NCI-H2196 treated with DMSO at 0.1 percent for 48 hours (cell line): Measurements from ENCODE around the gene SCD5.

Experiments used
- DNase-seq: peaks from one replicate; lab custom pipeline; 2025; ENCODE audit not compliant: unreplicated experiment; lab: John Stamatoyannopoulos, UW

Gene SCD5

DNA sequence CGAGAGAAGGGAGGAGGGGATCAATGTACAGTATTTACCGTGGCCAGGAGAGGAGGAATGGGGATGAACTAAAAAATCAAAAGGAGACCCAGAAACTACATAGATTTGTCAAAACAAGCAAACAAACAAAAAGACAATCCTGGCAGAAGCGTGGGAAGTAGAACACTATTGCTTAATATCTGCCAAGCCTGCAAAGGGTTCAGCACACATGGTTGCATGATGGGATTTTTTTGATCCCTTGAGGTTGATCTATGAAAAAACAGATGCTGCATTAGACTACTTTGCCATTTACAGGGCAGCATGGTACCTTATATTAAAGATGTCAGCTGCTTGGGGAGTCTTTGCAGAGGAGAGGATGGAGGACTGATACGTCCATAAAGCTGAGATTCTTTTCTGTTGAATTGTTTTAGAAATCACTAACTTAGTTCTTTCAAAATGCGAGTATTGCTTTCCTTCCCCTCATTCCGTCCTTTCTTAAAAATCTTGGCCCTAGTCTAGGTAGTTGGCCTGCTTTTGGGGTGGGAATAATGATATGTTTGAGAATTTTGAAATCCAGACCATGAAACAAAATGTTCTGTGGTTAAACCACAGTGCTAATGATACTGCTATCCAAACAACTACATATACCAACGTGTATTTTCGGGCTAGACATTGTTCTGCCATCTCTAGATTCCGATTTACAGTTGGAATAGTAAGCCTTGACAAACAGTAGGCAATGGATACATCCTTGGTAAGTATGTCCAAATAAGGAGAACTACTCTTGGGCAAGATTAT, 197.2 kb downstream of the SCD5 start:
- DNase-seq = no peak

DNA sequence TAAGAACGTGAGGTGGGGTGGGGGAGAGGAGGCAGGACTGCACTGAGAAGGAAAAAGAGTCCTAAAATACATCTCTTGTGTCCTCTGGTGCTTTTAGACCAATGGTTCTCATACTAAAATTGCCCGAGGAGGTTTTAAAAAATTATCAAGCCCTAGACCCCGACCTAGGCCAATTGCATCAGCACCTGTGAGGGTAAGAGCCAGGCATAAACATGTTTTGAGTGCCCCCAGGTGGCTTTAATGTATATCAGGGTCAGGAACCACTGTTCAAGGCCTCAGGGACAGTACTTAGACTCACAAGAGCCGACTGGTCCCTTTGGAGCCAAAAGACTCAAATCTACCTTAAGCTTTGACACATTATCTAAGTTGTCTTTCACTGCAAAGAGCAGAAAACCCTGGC, 199.3 kb downstream of the SCD5 start:
- no peak for DNase-seq

DNA sequence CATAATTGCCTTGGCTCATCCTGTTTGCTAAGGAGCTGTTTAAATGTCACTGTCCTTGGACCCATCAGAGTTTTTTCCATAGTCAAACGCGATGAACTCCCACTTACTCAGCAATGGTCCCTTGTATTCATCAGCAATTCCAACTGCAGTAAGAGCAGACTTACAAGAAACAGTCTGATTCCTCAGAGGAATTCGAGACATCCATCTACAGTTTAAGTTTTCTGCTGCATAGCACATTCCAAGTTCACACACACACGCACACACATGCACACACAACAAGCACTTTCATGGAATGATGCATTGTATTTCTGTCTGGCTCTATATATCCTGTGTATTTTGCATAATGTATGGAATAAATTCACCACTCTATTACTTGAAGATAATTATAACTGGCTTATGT, 204.1 kb downstream of the SCD5 start:
- DNase-seq = no peak

DNA sequence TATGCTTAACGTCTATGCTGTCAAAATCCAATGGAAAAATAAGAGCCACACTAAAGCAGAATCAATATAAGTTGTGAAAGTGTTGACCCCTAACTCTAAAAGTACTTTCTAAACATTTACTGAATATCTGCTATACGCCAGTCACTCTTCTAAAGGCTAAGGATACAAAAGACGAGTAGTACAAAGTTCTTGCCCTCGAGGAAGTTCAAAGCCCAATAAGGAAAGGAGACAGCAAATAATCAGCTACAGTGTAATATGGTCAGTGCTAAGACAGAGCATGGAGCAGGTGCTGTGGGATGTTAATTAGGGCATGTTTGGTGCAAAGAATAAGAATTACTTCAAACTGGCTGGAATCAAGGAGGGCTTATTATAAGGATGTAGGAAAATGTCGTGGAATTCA, 205.2 kb downstream of the SCD5 start:
- DNase-seq = no peak

DNA sequence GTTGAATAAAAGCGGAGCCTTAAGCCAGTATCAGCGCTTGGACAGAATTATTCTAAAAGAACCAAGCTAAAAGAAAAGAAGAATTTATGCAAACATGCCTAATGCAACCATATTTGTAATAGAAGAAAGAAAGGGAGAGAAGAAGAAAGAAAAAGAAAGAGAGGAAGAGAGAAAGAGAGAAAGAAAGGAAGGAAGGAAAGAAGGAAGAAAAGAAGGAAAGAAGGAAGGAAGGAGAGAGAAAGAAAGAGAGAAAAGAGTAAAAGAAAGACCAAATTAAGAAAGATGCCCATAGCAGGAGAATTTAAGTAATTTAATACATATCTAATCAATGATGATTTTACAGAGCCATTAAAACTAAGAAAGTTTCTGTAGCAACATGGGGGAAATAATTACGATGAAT, 206.0 kb downstream of the SCD5 start:
- DNase-seq = no peak

DNA sequence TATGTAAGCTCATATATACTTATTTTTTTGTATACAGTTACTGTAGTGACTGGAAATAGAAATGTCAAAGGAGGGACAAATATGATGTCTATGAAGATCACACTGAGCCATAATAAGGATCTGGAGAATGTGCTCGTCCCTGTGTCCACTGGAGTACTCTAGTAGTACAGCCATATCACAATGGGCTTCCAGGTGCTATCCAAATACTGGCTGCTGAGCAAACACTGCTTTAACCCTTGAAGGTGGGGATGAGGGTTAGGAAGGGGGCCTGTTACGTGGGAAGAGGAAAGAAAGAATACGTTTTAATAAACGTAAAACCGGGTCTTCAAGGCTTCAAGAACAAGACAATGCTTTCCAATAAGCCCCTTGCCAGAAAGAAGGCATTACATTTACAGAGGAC, 207.0 kb downstream of the SCD5 start:
- no peak for DNase-seq

DNA sequence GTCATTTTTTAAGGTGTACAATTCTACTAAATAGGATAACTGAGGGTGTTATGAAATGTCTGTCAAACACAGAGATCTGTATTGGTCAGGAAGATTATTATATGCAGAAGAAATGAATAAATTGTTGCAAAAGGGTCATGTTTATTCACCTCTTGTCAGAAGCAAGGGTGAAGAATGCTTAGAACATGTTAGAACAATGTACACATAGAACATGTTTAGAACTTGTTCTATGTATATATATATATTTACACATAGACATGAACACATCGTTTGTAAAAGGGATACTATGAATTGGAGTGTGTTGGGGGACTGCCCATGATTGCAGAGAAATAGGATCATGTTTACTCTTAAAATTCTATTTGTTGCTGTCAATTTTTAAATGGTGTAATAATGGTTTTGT, 208.8 kb downstream of the SCD5 start:
- no peak for DNase-seq

DNA sequence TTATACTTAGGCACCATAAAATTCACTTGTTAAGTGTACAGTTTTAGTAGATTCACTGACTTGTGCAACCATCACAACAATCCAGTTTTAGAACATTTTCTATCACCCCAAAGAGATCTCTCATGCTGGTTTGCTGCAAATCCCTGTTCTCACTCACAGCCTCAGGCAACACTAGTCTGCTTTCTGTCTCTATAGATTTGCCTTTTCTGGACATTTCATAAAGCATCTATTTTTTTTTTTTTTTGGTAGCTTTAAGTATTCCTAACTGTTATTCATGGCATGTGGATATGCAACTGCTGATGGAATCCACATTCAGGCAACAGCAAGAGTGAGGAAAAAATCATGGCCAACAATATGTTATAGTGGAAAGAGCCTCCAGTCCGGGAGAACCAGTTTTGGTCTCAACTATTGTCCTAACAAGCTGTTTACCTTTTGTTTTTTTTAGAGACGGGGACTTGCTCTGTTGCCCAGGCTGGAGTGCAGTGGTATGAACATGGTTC, 209.8 kb downstream of the SCD5 start:
- DNase-seq = no peak

DNA sequence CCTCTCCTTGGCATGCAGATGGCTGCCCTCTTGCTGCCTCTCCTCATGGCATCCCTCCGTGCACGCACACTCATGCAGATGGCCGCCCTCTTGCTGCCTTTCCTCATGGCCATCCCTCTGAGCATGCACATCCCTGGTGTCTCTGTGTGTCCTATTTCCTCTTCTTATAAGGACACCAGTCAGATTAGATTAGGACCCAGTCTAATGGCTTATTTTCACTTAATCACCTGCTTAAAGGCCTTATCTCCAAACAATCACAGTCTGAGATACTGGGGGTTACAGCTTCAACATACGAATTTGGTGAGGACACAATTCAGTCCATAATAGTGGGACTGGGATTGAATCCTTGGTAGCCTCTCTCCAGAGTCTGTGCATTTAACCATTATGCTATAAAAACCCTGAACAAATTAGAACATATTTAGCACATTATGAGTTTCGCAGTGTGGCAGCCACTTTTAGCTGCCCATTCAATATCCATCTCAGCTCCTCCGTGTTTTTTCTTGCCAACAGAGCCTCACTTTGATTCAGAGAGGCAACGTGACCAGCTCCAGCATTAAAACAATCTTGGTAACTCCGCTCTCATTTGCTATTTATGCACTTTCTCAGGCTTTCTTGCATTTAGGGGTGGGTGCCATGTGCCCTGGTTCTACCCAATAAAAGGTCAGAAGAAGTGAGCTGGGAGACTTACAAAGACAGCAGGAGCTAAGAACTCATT, 210.6 kb downstream of the SCD5 start:
- DNase-seq = no peak

DNA sequence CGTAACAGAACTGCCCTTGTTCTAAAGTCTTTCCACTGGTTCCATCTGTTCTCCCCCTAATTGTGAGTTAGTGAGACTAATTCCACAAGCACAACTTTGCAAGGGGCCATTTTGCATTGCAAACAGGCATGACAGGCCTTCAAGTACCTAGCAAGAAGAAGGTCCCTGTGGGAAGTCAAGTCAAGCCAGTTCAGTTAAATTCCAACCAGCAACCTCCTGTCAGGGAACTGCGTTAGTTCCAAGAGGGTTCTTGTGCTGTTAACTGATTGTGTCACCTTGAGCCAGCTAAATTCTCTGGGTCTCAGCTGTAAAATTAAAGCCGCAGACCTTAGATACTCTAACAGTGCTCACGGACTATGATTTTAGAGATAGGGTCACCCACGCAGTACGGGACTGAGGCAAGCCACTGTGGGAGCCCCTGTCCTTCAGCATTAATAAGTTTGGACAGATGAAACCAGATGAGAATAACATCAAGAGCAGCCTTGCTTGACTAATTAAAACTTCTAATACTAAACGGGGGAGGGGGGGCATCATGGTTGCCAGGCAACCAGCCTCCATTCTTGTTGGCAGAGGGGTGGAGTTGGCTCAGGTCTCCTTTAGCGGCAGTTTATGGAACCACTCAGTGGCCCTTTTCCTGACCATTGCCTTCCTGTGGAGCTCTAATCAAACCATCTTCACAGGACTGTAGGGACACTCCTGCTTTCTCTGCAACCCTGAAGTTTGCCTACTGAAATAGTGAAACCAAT, 212.7 kb downstream of the SCD5 start:
- no peak for DNase-seq

DNA sequence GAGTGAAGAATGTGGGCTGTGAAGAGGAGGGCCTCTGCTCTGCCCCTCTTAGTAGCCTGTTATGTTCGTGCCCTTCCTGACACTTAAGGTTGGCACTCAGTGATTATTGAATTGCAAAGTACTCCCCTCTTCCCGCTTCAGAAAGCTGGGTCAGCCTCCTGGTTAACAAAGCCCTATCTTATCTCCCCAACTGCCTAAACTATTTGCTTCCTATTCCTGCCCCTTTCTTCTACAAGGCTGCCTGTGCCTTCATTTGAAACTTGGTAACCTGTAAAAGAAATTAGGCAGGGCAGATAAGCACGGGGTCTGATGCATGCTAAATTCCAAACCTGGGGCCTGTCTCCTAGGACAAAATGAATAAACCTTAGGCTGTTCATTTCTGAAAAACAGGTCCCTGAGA, 213.7 kb downstream of the SCD5 start:
- DNase-seq = no peak

DNA sequence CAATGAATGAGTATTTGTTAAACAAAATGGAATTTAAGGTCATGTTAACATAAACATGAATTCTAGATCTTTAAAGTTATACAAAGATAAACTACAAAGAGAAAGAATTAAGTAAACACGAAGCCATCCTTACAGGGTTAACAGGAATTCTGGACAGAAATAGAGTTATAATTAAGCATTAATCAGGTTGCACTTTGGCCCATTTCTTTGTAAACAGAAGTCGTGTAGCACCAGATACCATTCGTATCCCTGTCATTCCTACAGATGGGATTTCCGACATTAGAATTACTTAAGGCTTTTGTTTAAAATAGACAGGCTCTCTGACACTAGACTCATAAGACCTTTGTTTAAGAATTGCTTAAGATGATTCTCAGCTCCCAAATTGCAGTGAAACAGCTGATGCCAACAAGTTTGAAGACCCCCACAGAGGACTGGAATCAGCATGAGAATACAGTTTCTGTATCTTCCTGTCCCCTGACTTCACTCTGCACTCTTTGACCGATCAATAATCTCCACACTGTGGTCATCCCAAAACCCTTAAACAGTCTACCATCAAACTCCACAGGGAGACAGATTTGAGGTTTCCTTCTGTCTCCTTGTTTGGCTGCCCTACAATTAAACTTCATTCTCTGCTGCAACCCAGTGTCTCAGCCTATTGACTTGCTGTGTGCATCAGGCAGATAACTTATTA, 214.6 kb downstream of the SCD5 start:
- no peak for DNase-seq

DNA sequence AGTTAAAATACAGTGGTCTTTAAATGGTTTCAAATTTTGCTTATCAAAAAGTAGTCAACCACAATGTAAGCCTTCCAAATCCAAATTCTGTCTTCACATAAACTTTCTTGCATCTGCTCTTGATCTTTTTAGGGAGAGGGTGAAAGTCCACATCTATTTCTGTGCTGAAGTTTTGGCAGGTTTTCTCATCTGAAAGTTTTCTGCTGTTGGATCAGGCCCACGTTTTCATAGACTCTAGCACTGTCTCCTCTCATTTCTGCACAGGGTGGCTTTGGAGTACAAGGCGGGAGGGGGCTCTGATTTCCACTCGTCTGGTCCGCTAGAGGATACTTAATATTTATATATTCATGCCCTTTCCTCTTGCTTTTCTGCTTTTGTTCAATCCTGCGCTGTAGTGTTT, 218.7 kb downstream of the SCD5 start:
- no peak for DNase-seq
